Pancreas (tissue), 10 donors: Measurements from ENCODE around the gene RCHY1. TPM values are rescaled to one million over a fixed set of nuclear protein-coding genes. Genes with fewer than 3 reads are reported as not detected.
"Not testable (repeated sequence)": the region's sequence is repeated elsewhere in the genome, so short reads cannot be mapped to it uniquely, and the experiment has no call there.

Experiments
- ATAC-seq, 4 donors: fragments of 200-7000 bp; cut with Tn5 transposase; one replicate each; pipeline versions ENCODE4 v1.8.0 to v1.9.1; 2020; ENCODE audit warnings: mild to moderate bottlenecking in 4 of 4, moderate library complexity in 4 of 4
- DNase-seq, 6 donors: peaks; one replicate each; pipeline ENCODE4 v3.0.0-alpha.2; 2020
- FAIRE-seq: peaks from 2 replicates; lab custom pipeline; 2012; peaks lifted over from hg19 to GRCh38; lab: Jason Lieb, UNC
- H3K27ac ChIP-seq, 4 donors: fragments of 200-600 bp; sonication (generic); 1 replicate in 3 of 4; 2 replicates in 1 of 4; pipeline versions ENCODE4 v1.5.0 to v1.8.0; 2020
- H3K27me3 ChIP-seq, 4 donors: fragments of 200-600 bp; one replicate each; pipeline ENCODE4 v1.8.0; 2021
- H3K36me3 ChIP-seq, 3 donors: fragments of 200-600 bp; sonication (generic) in 1 of 3; one replicate each; pipeline versions ENCODE4 v1.5.0 to v1.8.0; 2020 to 2021
- H3K4me1 ChIP-seq, 3 donors: fragments of 200-600 bp; one replicate each; pipeline ENCODE4 v1.8.0; 2021
- H3K4me3 ChIP-seq, 4 donors: fragments of 200-600 bp; sonication (generic) in 2 of 4; one replicate each; pipeline versions ENCODE4 v1.5.0 to v1.8.0; 2020 to 2021
- H3K9me3 ChIP-seq, 4 donors: fragments of 200-600 bp; one replicate each; pipeline ENCODE4 v1.8.0; 2021
- WGBS, 2 donors: extraction: QIAGEN DNeasy Blood & Tissue Kit; methylation state at CpG; one replicate each; pipeline ENCODE4 v1.1.7; 2013; 5-methylcytosine and 5-hydroxymethylcytosine counted together
- intact Hi-C, 3 donors: fragments of 100-400 bp; cut with DNase I; formaldehyde crosslinking; loops; one replicate each; pipeline versions ENCODE4 v1.11.1 to v1.14.2; 2022
- polyA plus RNA-seq, 2 donors: library from polyadenylated mRNA; stranded (reverse); fragments of 200-250 nt; gene quantifications; one replicate each; pipeline ENCODE4 v1.2.3, GENCODE V29; 2013
- total RNA-seq, 6 donors: library from RNA; stranded (reverse); fragmentation: NEBNext Ultra II Directional in 4 of 6; extraction: Animal tissue kit (Norgen Biotek cat#: 25700) in 4 of 6; gene quantifications; one replicate each; pipeline versions ENCODE4 v1.2.1 to v1.2.4, GENCODE V29; 2021 to 2023
- TF ChIP-seq, protein P1 (sequence below), 4 donors: fragments of 200-600 bp; sonication (generic) in 3 of 4; IDR thresholded peaks; one replicate each; pipeline versions ENCODE4 v1.5.0 to v1.8.0; 2021; ENCODE audit warnings: antibody characterized with exemption in 4 of 4
- donor health status: healthy with polysubstance abuse.
- donor health status: DM: no; HTN: no; CAD: no; lungs with moderate emphysema.
- donor health status: DM: no; HTN: no; CAD: no.
- donor health status: control.
- donor health status: control.
- donor health status: Bipolar disorder and iron deficiency.
- donor health status: DM: yes; HTN: yes; CAD: no.
- donor health status: DM: no; HTN: no; CAD: no.
- donor health status: DM: no; HTN: no; CAD: no.
- donor health status: DM: yes; HTN: yes; CAD: no.

RCHY1 gene
- total and polyA plus RNA-seq, 8 donors = 6.9 to 21.6 (median 15.2) TPM

DNA sequence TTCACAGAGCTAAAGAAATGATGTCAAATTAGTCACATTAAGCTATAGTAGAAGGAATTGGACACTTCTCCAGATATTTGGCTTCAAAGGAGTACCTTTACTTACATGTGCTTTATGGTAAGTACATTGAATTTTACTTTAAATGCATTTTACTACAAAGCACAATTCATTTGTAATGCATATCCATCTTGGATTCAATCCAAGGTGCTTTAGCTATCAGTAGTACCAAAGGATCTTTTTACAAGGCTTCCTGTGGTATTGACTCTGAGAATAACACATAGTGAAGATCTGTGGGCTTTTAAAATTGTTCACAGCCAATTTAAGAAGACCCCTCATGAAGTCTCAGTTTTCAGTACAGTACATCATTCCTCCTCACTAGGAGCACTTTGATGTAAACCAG is 13.3 kb upstream of the RCHY1 start:
- FAIRE-seq (no peak), ATAC-seq (no peak), DNase-seq (no peak)
- no peak overlapping the region for H3K27ac ChIP-seq
- H3K4me1 ChIP-seq = no peaks in the 10 kb centered on the region
- TF ChIP-seq, protein P1, sequence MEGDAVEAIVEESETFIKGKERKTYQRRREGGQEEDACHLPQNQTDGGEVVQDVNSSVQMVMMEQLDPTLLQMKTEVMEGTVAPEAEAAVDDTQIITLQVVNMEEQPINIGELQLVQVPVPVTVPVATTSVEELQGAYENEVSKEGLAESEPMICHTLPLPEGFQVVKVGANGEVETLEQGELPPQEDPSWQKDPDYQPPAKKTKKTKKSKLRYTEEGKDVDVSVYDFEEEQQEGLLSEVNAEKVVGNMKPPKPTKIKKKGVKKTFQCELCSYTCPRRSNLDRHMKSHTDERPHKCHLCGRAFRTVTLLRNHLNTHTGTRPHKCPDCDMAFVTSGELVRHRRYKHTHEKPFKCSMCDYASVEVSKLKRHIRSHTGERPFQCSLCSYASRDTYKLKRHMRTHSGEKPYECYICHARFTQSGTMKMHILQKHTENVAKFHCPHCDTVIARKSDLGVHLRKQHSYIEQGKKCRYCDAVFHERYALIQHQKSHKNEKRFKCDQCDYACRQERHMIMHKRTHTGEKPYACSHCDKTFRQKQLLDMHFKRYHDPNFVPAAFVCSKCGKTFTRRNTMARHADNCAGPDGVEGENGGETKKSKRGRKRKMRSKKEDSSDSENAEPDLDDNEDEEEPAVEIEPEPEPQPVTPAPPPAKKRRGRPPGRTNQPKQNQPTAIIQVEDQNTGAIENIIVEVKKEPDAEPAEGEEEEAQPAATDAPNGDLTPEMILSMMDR (IDR thresholded peaks at IDR 0.05) = no peak
- intact Hi-C loops = no loop called here
- H3K27me3 ChIP-seq = no peaks in the 10 kb centered on the region
- H3K9me3 ChIP-seq = no peaks in the 10 kb centered on the region
- no peak overlapping the region for H3K4me3 ChIP-seq
- peaks cover 0 to 27% (median 10%) of the 10 kb centered on the region in 3 donors for H3K36me3 ChIP-seq

- H3K9me3 ChIP-seq = no peaks in the 10 kb centered on the region
- H3K36me3 ChIP-seq = peaks cover 0 to 21% (median 13%) of the 10 kb centered on the region in 3 donors
- WGBS, 2 donors = 98 to 100% methylated on average over 1 of the region's 1 CpG
- H3K27ac ChIP-seq = no peak overlapping the region
- DNase-seq (no peak), FAIRE-seq (no peak), ATAC-seq (no peak)
- no peak overlapping the region for H3K4me3 ChIP-seq
- TF ChIP-seq, protein P1 (IDR thresholded peaks at IDR 0.05) = no peak
- intact Hi-C loops = no loop called here
- H3K4me1 ChIP-seq = no peaks in the 10 kb centered on the region
- no peaks in the 10 kb centered on the region for H3K27me3 ChIP-seq
Measured at GRCh38 chr4:75525910-75526309, 11.7 kb upstream of the RCHY1 start.

GRCh38 chr4:75525086-75525485 is 10.9 kb upstream of the RCHY1 start:
- H3K36me3 ChIP-seq = peaks cover 0 to 17% (median 13%) of the 10 kb centered on the region in 3 donors
- no peaks in the 10 kb centered on the region for H3K9me3 ChIP-seq
- intact Hi-C loops = no loop called here
- 88 to 96% methylated on average over 1 of the region's 1 CpG for WGBS, 2 donors
- no peaks in the 10 kb centered on the region for H3K27me3 ChIP-seq
- FAIRE-seq = no peak
- H3K27ac ChIP-seq = no peak overlapping the region
- TF ChIP-seq, protein P1 (IDR thresholded peaks at IDR 0.05) = no peak
- H3K4me3 ChIP-seq = no peak overlapping the region
- no peak for DNase-seq
- no peaks in the 10 kb centered on the region for H3K4me1 ChIP-seq
- no peak for ATAC-seq

- H3K4me3 ChIP-seq, H3K36me3 ChIP-seq, intact Hi-C loops, ATAC-seq, FAIRE-seq, H3K9me3 ChIP-seq, H3K27ac ChIP-seq, H3K27me3 ChIP-seq, DNase-seq: not testable (repeated sequence)
- WGBS, 2 donors = 92 to 93% methylated on average over 3 to 4 of the region's 7 CpGs
- peaks cover 7 to 16% (median 7%) of the 10 kb centered on the region in 3 donors for H3K4me1 ChIP-seq
Measured at GRCh38 chr4:75519452-75519851, 5.2 kb upstream of the RCHY1 start.

- H3K27ac ChIP-seq = no peak overlapping the region
- no peaks in the 10 kb centered on the region for H3K36me3 ChIP-seq
- intact Hi-C loops = no loop called here
- ATAC-seq = no peak
- H3K9me3 ChIP-seq = no peaks in the 10 kb centered on the region
- TF ChIP-seq, protein P1 (IDR thresholded peaks at IDR 0.05) = no peak
- H3K4me3 ChIP-seq = no peak overlapping the region
- H3K4me1 ChIP-seq = peaks cover 14 to 31% (median 25%) of the 10 kb centered on the region in 3 donors
- no peak for DNase-seq
- no peak for FAIRE-seq
- no peaks in the 10 kb centered on the region for H3K27me3 ChIP-seq
- 81% methylated on average over 1 of the region's 1 CpG for WGBS, 2 donors
Measured at GRCh38 chr4:75516144-75516543, 1.9 kb upstream of the RCHY1 start.
